Gastrocnemius medialis (tissue), 4 donors: Measurements from ENCODE around the gene AP5Z1. TPM values are rescaled to one million over a fixed set of nuclear protein-coding genes. Genes with fewer than 3 reads are reported as not detected.

Experiments
- ATAC-seq, 2 donors: fragments of 150-250 bp; one replicate each; pipeline ENCODE4 v1.9.1; 2016
- DNase-seq, 2 donors: peaks; one replicate each; pipeline ENCODE4 v3.0.0-alpha.2; 2019
- H3K27ac ChIP-seq, 4 donors: fragments of 200-600 bp; sonication (generic); 1 replicate in 1 of 4; 2 replicates in 3 of 4; pipeline ENCODE4 v1.5.1; 2016 to 2018; ENCODE audit warnings: mild to moderate bottlenecking in 2 of 4, moderate library complexity in 1 of 4
- H3K27me3 ChIP-seq, 3 donors: fragments of 200-600 bp; sonication (generic) in 2 of 3; 1 replicate in 1 of 3; 2 replicates in 2 of 3; pipeline versions ENCODE4 v1.5.1 to v1.6.0; 2016 to 2019; ENCODE audit warnings: mild to moderate bottlenecking in 1 of 3, moderate library complexity in 1 of 3
- H3K36me3 ChIP-seq, 2 donors: fragments of 200-600 bp; sonication (generic) in 1 of 2; one replicate each; pipeline ENCODE4 v1.5.1; 2017 to 2018
- H3K4me1 ChIP-seq, 2 donors: fragments of 200-600 bp; sonication (generic) in 1 of 2; one replicate each; pipeline ENCODE4 v1.5.1; 2016 to 2017; ENCODE audit warnings: mild to moderate bottlenecking in 2 of 2
- H3K4me3 ChIP-seq, 4 donors: fragments of 200-600 bp; sonication (generic) in 3 of 4; 1 replicate in 1 of 4; 2 replicates in 3 of 4; pipeline ENCODE4 v1.5.1; 2016 to 2019; ENCODE audit warnings: mild to moderate bottlenecking in 2 of 4
- H3K9me3 ChIP-seq, 3 donors: fragments of 200-600 bp; sonication (generic) in 2 of 3; 1 replicate in 1 of 3; 2 replicates in 2 of 3; pipeline ENCODE4 v1.5.1; 2016 to 2019
- CTCF ChIP-seq, 5 experiments: fragments of 450-650 bp in 3 of 5; fragments of 200-600 bp in 2 of 5; sonication (generic) in 2 of 5; IDR thresholded peaks in 4 of 5; conservative IDR thresholded peaks in 1 of 5; 1 replicate in 4 of 5; 2 replicates in 1 of 5; pipeline ENCODE4 v1.5.1; 2016 to 2019; ENCODE audit warnings: antibody characterized with exemption in 5 of 5, mild to moderate bottlenecking in 3 of 5, moderate library complexity in 3 of 5
- POLR2A ChIP-seq, 2 donors: fragments of 450-650 bp; IDR thresholded peaks; one replicate each; pipeline ENCODE4 v1.6.1; 2017; ENCODE audit warnings: antibody characterized with exemption in 2 of 2, mild to moderate bottlenecking in 2 of 2, moderate library complexity in 2 of 2
- in situ Hi-C, 4 donors: fragments of 200-750 bp; cut with MboI; loops; one replicate each; pipeline versions ENCODE4 v1.15.0 to v1.8.0; 2017; ENCODE audit warnings: low sequenced_read_pairs in 4 of 4
- intact Hi-C: fragments of 100-400 bp; cut with DNase I; formaldehyde crosslinking; loops from one replicate; pipeline ENCODE4 v1.15.1; 2023; ENCODE audit warnings: low total_unique reads
- total RNA-seq, 4 donors: library from RNA; depleted of rRNA; stranded (reverse); fragments of >200 nt; gene quantifications; one replicate each; pipeline versions ENCODE4 v1.1.0 to v1.2.3, GENCODE V29; 2016

Gene AP5Z1
- total RNA-seq, 4 donors from 2014 or later = 10.2 to 18.1 (median 14.6) TPM

- H3K4me1 ChIP-seq = no peaks in the 10 kb centered on the region
- H3K27ac ChIP-seq = no peak overlapping the region
- no peak for TF ChIP-seq POLR2A (IDR thresholded peaks at IDR 0.05)
- TF ChIP-seq CTCF (IDR thresholded peaks at IDR 0.05 in 4 of 5, conservative IDR thresholded peaks at IDR 0.05 in 1 of 5) = no peak
- in situ Hi-C loops = no loop called here
- no peaks in the 10 kb centered on the region for H3K9me3 ChIP-seq
- no peak for ATAC-seq
- H3K27me3 ChIP-seq = no peaks in the 10 kb centered on the region
- H3K4me3 ChIP-seq = no peak overlapping the region
- H3K36me3 ChIP-seq = no peaks in the 10 kb centered on the region
- intact Hi-C loops = no loop called here
- DNase-seq = no peak
Measured at GRCh38 chr7:4834601-4835397, 59.4 kb downstream of the AP5Z1 start.

- no peak for TF ChIP-seq POLR2A (IDR thresholded peaks at IDR 0.05)
- no peak for TF ChIP-seq CTCF (IDR thresholded peaks at IDR 0.05 in 4 of 5, conservative IDR thresholded peaks at IDR 0.05 in 1 of 5)
- in situ Hi-C loops = no loop called here
- DNase-seq (no peak), ATAC-seq (no peak)
- intact Hi-C loops = no loop called here
- Histone ChIP-seq H3K4me3 (no peak overlapping the region), H3K27ac (no peak overlapping the region), H3K36me3 (no peaks in the 10 kb centered on the region), H3K4me1 (no peaks in the 10 kb centered on the region), H3K9me3 (no peaks in the 10 kb centered on the region), H3K27me3 (no peaks in the 10 kb centered on the region)
Measured at GRCh38 chr7:4835398-4836205, 60.2 kb downstream of the AP5Z1 start.

- DNase-seq = no peak
- no peak overlapping the region for H3K4me3 ChIP-seq
- H3K9me3 ChIP-seq = no peaks in the 10 kb centered on the region
- TF ChIP-seq POLR2A (IDR thresholded peaks at IDR 0.05) (no peak), CTCF (IDR thresholded peaks at IDR 0.05 in 4 of 5, conservative IDR thresholded peaks at IDR 0.05 in 1 of 5) (no peak)
- H3K27ac ChIP-seq = no peak overlapping the region
- no peaks in the 10 kb centered on the region for H3K4me1 ChIP-seq
- no peaks in the 10 kb centered on the region for H3K27me3 ChIP-seq
- intact Hi-C loops = no loop called here
- no peak for ATAC-seq
- no peaks in the 10 kb centered on the region for H3K36me3 ChIP-seq
- in situ Hi-C loops = no loop called here
Measured at GRCh38 chr7:4836206-4836661, 60.8 kb downstream of the AP5Z1 start.

GRCh38 chr7:4837041-4837802, 61.8 kb downstream of the AP5Z1 start:
- H3K36me3 ChIP-seq = no peaks in the 10 kb centered on the region
- H3K4me1 ChIP-seq = no peaks in the 10 kb centered on the region
- no peak for ATAC-seq
- H3K4me3 ChIP-seq = no peak overlapping the region
- intact Hi-C loops (no loop called here), in situ Hi-C loops (no loop called here)
- TF ChIP-seq POLR2A (IDR thresholded peaks at IDR 0.05) = no peak
- TF ChIP-seq CTCF (IDR thresholded peaks at IDR 0.05 in 4 of 5, conservative IDR thresholded peaks at IDR 0.05 in 1 of 5) = no peak
- H3K27me3 ChIP-seq = no peaks in the 10 kb centered on the region
- no peaks in the 10 kb centered on the region for H3K9me3 ChIP-seq
- no peak overlapping the region for H3K27ac ChIP-seq
- DNase-seq = no peak
